HFFc6 (cell line): ENCODE measurements around the gene CLIP4. TPM values are rescaled to one million over a fixed set of nuclear protein-coding genes. Genes with fewer than 3 reads are reported as not detected.
"Not testable (repeated sequence)": the region's sequence is repeated elsewhere in the genome, so short reads cannot be mapped to it uniquely, and the experiment has no call there.

Source experiments
- DNase-seq: peaks from one replicate; pipeline ENCODE4 v3.0.0-alpha.2; 2018
- H3K27ac Mint-ChIP-seq: 2 replicates; pipeline ENCODE4 v1.8.0; 2020; ENCODE audit warnings: mild to moderate bottlenecking, mixed read lengths
- H3K27me3 Mint-ChIP-seq: 2 replicates; pipeline ENCODE4 v1.8.0; 2021; ENCODE audit warnings: mild to moderate bottlenecking, moderate library complexity, mixed read lengths; ENCODE audit not compliant: insufficient read depth
- H3K36me3 Mint-ChIP-seq: 2 replicates; pipeline ENCODE4 v1.8.0; 2021; ENCODE audit warnings: low read depth, mixed read lengths
- H3K4me1 Mint-ChIP-seq: 2 replicates; pipeline ENCODE4 v1.8.0; 2020; ENCODE audit warnings: low read depth, mixed read lengths
- H3K4me3 Mint-ChIP-seq: 2 replicates; pipeline ENCODE4 v1.8.0; 2020; ENCODE audit warnings: mild to moderate bottlenecking, moderate library complexity, mixed read lengths
- H3K9me3 Mint-ChIP-seq: 2 replicates; pipeline ENCODE4 v1.8.0; 2020; ENCODE audit warnings: mild to moderate bottlenecking, mixed read lengths
- CTCF ChIP-seq: fragments of 200-600 bp; sonication (generic); IDR thresholded peaks from 2 replicates; pipeline ENCODE4 v1.5.0; 2021; ENCODE audit warnings: antibody characterized with exemption, mild to moderate bottlenecking
- total RNA-seq, 6 experiments: library from RNA; stranded (reverse); fragmentation: NEBNext Ultra II Directional; extraction: Animal tissue kit (Norgen Biotek cat#: 25700); gene quantifications; 2 replicates in 1 of 6; 3 replicates in 5 of 6; pipeline ENCODE4 v1.2.3, GENCODE V29; 2021

CLIP4 gene
- total RNA-seq, 6 experiments from 2014 or later: 33.7 to 40.9 (median 36.6) TPM

DNA sequence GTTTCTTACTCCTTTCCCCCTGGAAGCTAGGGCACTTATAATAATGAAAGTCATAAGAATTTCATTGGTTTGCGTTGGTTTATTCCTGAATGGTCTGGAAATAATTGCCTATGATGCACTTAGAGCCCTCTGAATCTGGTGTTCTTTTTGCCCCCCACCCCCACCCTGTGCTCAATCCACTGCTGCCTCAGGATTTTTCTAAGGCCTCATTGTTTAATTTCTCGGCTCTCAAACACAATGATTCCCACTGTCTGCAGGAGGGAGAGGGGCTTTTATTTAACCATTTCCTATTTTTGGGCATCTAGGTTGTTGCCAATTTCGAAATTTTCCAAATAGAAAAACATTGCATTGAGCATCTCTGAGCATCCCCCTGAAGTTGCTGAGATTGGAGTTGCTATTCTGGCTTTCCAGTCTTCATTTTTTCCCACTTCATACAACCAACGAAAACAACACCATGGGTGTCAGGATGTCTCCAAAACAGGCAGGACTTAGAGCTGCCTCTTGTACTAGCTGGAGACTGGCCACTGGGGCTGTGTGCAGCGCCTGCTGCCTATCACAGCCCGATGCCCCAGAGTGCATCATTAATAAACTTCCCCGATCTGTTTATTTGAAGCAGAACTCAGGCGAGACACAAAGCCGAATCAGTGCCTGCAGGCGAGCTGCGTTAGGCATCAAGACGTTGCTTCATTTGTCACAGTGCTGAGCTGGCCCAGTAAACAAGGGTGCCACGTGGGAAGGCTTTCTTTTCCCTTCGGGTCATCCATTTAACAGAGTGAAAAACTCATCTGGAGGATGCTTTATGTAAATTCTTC is 39.1 kb upstream of the CLIP4 start:
- peaks cover 7% of the 10 kb centered on the region; the same call in 1 of the 2 replicates for H3K9me3 Mint-ChIP-seq
- TF ChIP-seq CTCF: peak; percentile 27
- peak; percentile 79 for DNase-seq
- H3K36me3 Mint-ChIP-seq: no peaks in the 10 kb centered on the region
- H3K27me3 Mint-ChIP-seq: peaks cover 10% of the 10 kb centered on the region
- peak overlapping the region; percentile 33 for H3K4me3 Mint-ChIP-seq
- H3K27ac Mint-ChIP-seq: peak overlapping the region; percentile 63
- H3K4me1 Mint-ChIP-seq: peaks cover 12% of the 10 kb centered on the region

- no peak overlapping the region for H3K27ac Mint-ChIP-seq
- no peak overlapping the region for H3K4me3 Mint-ChIP-seq
- H3K9me3 Mint-ChIP-seq: peaks cover 7% of the 10 kb centered on the region; the same call in 1 of the 2 replicates
- DNase-seq: no peak
- peaks cover 2% of the 10 kb centered on the region; the same call in 1 of the 2 replicates for H3K27me3 Mint-ChIP-seq
- no peak for TF ChIP-seq CTCF
- H3K36me3 Mint-ChIP-seq: no peaks in the 10 kb centered on the region
- H3K4me1 Mint-ChIP-seq: peaks cover 12% of the 10 kb centered on the region
Measured at GRCh38 chr2:29079887-29080286, 35.3 kb upstream of the CLIP4 start.

DNA sequence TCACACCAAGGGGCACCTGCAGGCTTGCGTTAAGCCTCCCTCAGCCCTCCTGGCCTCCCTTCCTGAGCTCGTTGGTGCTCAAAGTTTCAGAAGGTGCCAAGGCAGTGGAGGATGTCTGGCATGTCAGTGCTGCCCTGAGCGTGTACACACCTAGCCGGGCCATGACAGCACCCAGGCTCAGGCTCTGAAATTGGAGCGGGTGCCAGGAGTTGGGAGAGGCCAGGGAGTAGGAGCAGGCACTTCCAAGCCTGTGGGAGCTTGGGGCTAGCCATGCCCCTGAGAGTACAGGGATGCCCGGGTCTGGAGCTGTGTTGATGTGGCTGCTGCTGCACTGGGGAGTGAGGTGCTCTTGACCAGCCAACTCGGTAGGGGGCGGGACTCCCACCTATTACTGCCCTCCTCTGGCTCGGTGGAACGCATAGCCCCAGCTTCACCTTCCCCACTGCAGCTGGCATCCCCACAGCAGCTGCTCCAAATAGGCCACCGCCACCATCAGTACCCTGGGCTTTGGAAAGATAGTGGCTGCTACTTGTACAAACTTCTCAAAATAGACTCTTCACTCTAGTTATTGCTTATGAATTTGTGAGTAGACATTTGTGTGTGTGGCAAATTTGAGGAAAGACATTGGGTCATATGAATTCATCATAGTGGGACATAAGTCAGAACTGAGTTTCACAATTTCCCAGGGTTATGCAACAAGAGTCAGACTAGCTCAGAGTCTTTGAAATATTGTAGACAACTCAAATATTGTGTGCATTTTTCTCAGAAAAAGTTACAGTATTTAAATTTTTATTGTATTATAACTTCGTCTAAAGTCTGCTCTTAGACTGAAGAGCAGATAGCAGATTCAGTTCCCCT is 34.1 kb upstream of the CLIP4 start:
- no peak for TF ChIP-seq CTCF
- Mint-ChIP-seq H3K27me3 (peaks cover 2% of the 10 kb centered on the region; the same call in 1 of the 2 replicates), H3K27ac (no peak overlapping the region), H3K9me3 (peaks cover 7% of the 10 kb centered on the region; the same call in 1 of the 2 replicates), H3K4me3 (no peak overlapping the region), H3K36me3 (no peaks in the 10 kb centered on the region), H3K4me1 (peaks cover 9% of the 10 kb centered on the region)
- no peak for DNase-seq

DNA sequence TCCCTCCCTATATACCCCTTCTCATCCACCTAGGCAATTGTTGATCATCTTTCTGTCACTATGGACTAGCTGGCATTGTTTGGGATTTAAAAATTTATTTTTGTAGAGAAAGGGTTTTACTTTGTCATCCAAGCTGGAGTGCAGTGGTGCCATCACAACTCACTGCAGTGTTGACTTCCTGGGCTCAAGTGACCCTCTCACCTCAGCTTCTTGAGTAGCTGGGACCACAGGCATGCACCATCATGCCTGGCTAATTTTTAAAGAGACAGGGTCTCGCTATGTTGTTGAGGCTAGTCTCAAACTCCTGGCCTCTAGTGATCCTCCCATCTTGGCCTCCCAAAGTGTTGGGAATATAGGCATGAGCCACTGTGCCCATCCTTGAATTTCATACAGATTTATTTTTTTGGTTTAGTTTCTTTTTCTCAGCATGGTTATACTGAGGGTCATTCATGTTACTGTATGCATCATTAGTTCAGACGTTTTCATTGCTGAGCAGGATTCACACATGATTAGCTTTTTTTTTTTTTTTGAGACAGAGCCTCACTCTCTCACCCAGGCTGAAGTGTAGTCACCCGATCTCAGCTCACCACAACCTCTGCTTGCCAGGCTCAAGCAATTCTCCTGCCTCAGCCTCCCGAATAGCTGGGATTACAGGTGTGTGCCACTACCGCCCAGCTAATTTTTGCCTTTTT is 32.3 kb upstream of the CLIP4 start:
- 0 out of 2 replicates have a peak, but pooled peaks cover under 1% of the 10 kb centered on the region for H3K4me1 Mint-ChIP-seq
- H3K4me3 Mint-ChIP-seq: no peak overlapping the region
- DNase-seq: no peak
- peaks cover 7% of the 10 kb centered on the region; the same call in 1 of the 2 replicates for H3K9me3 Mint-ChIP-seq
- no peak overlapping the region for H3K27ac Mint-ChIP-seq
- H3K27me3 Mint-ChIP-seq: peaks cover 2% of the 10 kb centered on the region; the same call in 1 of the 2 replicates
- H3K36me3 Mint-ChIP-seq: no peaks in the 10 kb centered on the region
- no peak for TF ChIP-seq CTCF

DNA sequence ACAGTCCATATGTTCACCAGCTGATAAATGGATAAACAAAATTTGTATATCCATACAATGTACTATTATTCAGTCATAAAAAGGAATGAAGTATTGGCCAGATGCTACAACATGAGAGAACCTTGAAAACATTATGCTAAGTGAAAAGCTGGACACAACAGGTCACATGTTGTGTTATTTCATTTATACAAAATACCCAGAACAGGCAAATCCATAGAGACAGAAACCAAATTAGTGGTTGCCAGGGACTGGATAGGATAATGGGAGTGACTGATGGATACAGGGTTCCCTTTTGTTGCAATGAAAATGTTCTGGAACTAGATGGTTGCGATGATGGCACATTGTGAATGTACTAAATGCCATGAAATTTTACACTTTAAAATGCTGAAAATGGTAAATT is 30.7 kb upstream of the CLIP4 start:
- H3K27ac Mint-ChIP-seq: no peak overlapping the region
- H3K36me3 Mint-ChIP-seq: no peaks in the 10 kb centered on the region
- H3K27me3 Mint-ChIP-seq: peaks cover 2% of the 10 kb centered on the region; the same call in 1 of the 2 replicates
- peaks cover 14% of the 10 kb centered on the region for H3K4me1 Mint-ChIP-seq
- DNase-seq: no peak
- no peak for TF ChIP-seq CTCF
- no peak overlapping the region for H3K4me3 Mint-ChIP-seq
- peaks cover 7% of the 10 kb centered on the region; the same call in 1 of the 2 replicates for H3K9me3 Mint-ChIP-seq

GRCh38 chr2:29090311-29090710 is 24.9 kb upstream of the CLIP4 start:
- not testable (repeated sequence) for H3K36me3 Mint-ChIP-seq, H3K9me3 Mint-ChIP-seq, H3K27me3 Mint-ChIP-seq, H3K27ac Mint-ChIP-seq
- Mint-ChIP-seq H3K4me1 (peaks cover 24% of the 10 kb centered on the region), H3K4me3 (peak overlapping the region; percentile 13; the same call in 1 of the 2 replicates)
- peak; percentile 35 for DNase-seq
